HEK293 (cell line): ENCODE data around the gene PALMD.

Experiments
- CTCF ChIA-PET: fragments of 350-600 bp; formaldehyde crosslinking; extraction: SDS; loops from one replicate; lab custom pipeline; 2021; ENCODE audit warnings: antibody characterized with exemption; lab: Yijun Ruan, JAX
- POLR2A ChIA-PET: fragments of 300-600 bp; formaldehyde crosslinking; extraction: SDS; loops from one replicate; lab custom pipeline; 2020; ENCODE audit warnings: antibody characterized with exemption, inconsistent platforms; lab: Yijun Ruan, JAX
- H3K27ac ChIP-seq: fragments of 200-500 bp; sonication (Bioruptor generic); 2 replicates; pipeline ENCODE4 v1.5.1; 2014; ENCODE audit warnings: low read depth, low read length, control low read depth, inconsistent platforms; ENCODE audit errors: extremely low read depth
- H3K36me3 ChIP-seq, 2 experiments: fragments of 200-500 bp in 1 of 2; sonication (Bioruptor generic) in 1 of 2; 1 replicate in 1 of 2; 2 replicates in 1 of 2; pipeline ENCODE4 v1.5.1; 2014 to 2017; ENCODE audit warnings: inconsistent platforms in 2 of 2, low read length in 2 of 2; ENCODE audit not compliant: control insufficient read depth in 2 of 2, insufficient read depth in 1 of 2
- H3K4me1 ChIP-seq: fragments of 200-500 bp; sonication (Bioruptor generic); 2 replicates; pipeline ENCODE4 v1.5.1; 2014; ENCODE audit warnings: mild to moderate bottlenecking, low read length, inconsistent platforms; ENCODE audit not compliant: control insufficient read depth, insufficient read depth
- H3K4me3 ChIP-seq: 2 replicates; pipeline ENCODE4 v1.5.1; 2011; ENCODE audit warnings: low read depth, mild to moderate bottlenecking, control low read depth, low read length, moderate library complexity
- H3K9me3 ChIP-seq: fragments of 200-500 bp; sonication (Bioruptor generic); 2 replicates; pipeline ENCODE4 v1.5.1; 2014; ENCODE audit warnings: low read depth, low read length, inconsistent platforms; ENCODE audit not compliant: control insufficient read depth, insufficient read depth
- BCL11A ChIP-seq: fragments of 450-650 bp; formaldehyde crosslinking; IDR thresholded peaks from 2 replicates; pipeline ENCODE4 v1.5.1; 2016; ENCODE audit warnings: low read depth, missing biosample characterization, missing genetic modification characterization
- MZF1 ChIP-seq: fragments of 450-650 bp; formaldehyde crosslinking; IDR thresholded peaks from 2 replicates; pipeline ENCODE4 v1.5.1; 2017; ENCODE audit warnings: missing biosample characterization, missing genetic modification characterization, borderline replicate concordance
- PBX3 ChIP-seq: sonication (generic); formaldehyde crosslinking; IDR thresholded peaks from 2 replicates; pipeline ENCODE4 v1.8.1; 2022; ENCODE audit warnings: mild to moderate bottlenecking, moderate library complexity, missing genetic modification reagents
- PRDM6 ChIP-seq: fragments of 450-650 bp; formaldehyde crosslinking; IDR thresholded peaks from 2 replicates; pipeline ENCODE4 v1.5.1; 2017; ENCODE audit warnings: missing biosample characterization, missing genetic modification characterization
- SP3 ChIP-seq: fragments of 450-650 bp; formaldehyde crosslinking; IDR thresholded peaks from 2 replicates; pipeline ENCODE4 v1.5.1; 2016; ENCODE audit warnings: missing biosample characterization, missing genetic modification characterization
- ZNF121 ChIP-seq: fragments of 450-650 bp; formaldehyde crosslinking; IDR thresholded peaks from 2 replicates; pipeline ENCODE4 v1.5.1; 2016; ENCODE audit warnings: missing biosample characterization, missing genetic modification characterization
- ZNF19 ChIP-seq: fragments of 450-650 bp; formaldehyde crosslinking; IDR thresholded peaks from 2 replicates; pipeline ENCODE4; 2016; ENCODE audit warnings: missing biosample characterization, missing genetic modification characterization, low read depth
- ZNF248 ChIP-seq: fragments of 450-650 bp; formaldehyde crosslinking; IDR thresholded peaks from 2 replicates; pipeline ENCODE4 v1.5.1; 2017; ENCODE audit warnings: missing biosample characterization, missing genetic modification characterization
- ZNF274 ChIP-seq, 2 experiments: fragments of 200-500 bp in 1 of 2; fragments of 450-650 bp in 1 of 2; sonication (Bioruptor generic) in 1 of 2; formaldehyde crosslinking in 1 of 2; IDR thresholded peaks; 2 replicates each; pipeline versions ENCODE4 v1.5.1 to v1.6.1; 2014 to 2016; ENCODE audit warnings: borderline replicate concordance in 1 of 2, inconsistent platforms in 1 of 2, low read length in 1 of 2, missing biosample characterization in 1 of 2, missing genetic modification characterization in 1 of 2
- ZNF354C ChIP-seq: fragments of 450-650 bp; formaldehyde crosslinking; IDR thresholded peaks from 2 replicates; pipeline ENCODE4 v1.5.1; 2016; ENCODE audit warnings: missing biosample characterization, missing genetic modification characterization, low read depth, borderline replicate concordance
- ZNF394 ChIP-seq: fragments of 450-650 bp; formaldehyde crosslinking; IDR thresholded peaks from 2 replicates; pipeline ENCODE4 v1.5.1; 2016; ENCODE audit warnings: missing biosample characterization, missing genetic modification characterization, mild to moderate bottlenecking, moderate library complexity, borderline replicate concordance
- ZNF398 ChIP-seq: fragments of 450-650 bp; formaldehyde crosslinking; IDR thresholded peaks from 2 replicates; pipeline ENCODE4 v1.5.1; 2017; ENCODE audit warnings: missing biosample characterization, missing genetic modification characterization
- ZNF530 ChIP-seq: fragments of 450-650 bp; formaldehyde crosslinking; IDR thresholded peaks from 2 replicates; pipeline ENCODE4 v1.5.1; 2016; ENCODE audit warnings: low read depth, missing biosample characterization, missing genetic modification characterization
- ZNF549 ChIP-seq: fragments of 450-650 bp; IDR thresholded peaks from 2 replicates; pipeline ENCODE4 v1.5.1; 2018; ENCODE audit warnings: missing biosample characterization, missing genetic modification characterization, mild to moderate bottlenecking, inconsistent platforms, moderate library complexity
- ZNF639 ChIP-seq: fragments of 450-650 bp; formaldehyde crosslinking; IDR thresholded peaks from 2 replicates; pipeline ENCODE4 v1.5.1; 2016; ENCODE audit warnings: missing biosample characterization, missing genetic modification characterization
- ZNF792 ChIP-seq: fragments of 450-650 bp; formaldehyde crosslinking; IDR thresholded peaks from 2 replicates; pipeline ENCODE4 v1.5.1; 2016; ENCODE audit warnings: missing biosample characterization, missing genetic modification characterization
- ZSCAN30 ChIP-seq: fragments of 450-650 bp; IDR thresholded peaks from 2 replicates; pipeline ENCODE4 v1.5.1; 2018; ENCODE audit warnings: missing biosample characterization, mild to moderate bottlenecking, missing genetic modification characterization, moderate library complexity

Gene PALMD

GRCh38 chr1:99661780-99662179 lies 15.9 kb downstream of the PALMD start:
- Histone ChIP-seq H3K4me3 (no peak overlapping the region), H3K36me3 (no peaks in the 10 kb centered on the region), H3K27ac (no peak overlapping the region), H3K9me3 (no peaks in the 10 kb centered on the region), H3K4me1 (no peaks in the 10 kb centered on the region; the same call in 1 of the 2 replicates)
- CTCF ChIA-PET = interaction anchor here (1.1 kb wide), 1 partner anchor 14 kb away, joined by 3 read pairs; no protein-coding TSS in a partner anchor
- TF ChIP-seq ZNF354C (tag by site-specific recombination) (no peak), ZNF792 (tag by site-specific recombination) (no peak), ZNF398 (tag by site-specific recombination) (no peak), PBX3 (CRISPR knock-in tag) (no peak), ZNF530 (tag by site-specific recombination) (no peak), ZNF248 (tag by site-specific recombination) (no peak), MZF1 (tag by site-specific recombination) (no peak), PRDM6 (tag by site-specific recombination) (no peak), BCL11A (tag by site-specific recombination) (no peak), ZNF274 (IDR thresholded peaks at IDR 0.05; ENCODE audit: low read length) (no peak), ZNF274 (tag by site-specific recombination; IDR thresholded peaks at IDR 0.05; ENCODE audit: borderline replicate concordance) (no peak), ZSCAN30 (tag by site-specific recombination) (no peak), ZNF549 (tag by site-specific recombination) (no peak), SP3 (tag by site-specific recombination) (no peak), ZNF121 (tag by site-specific recombination) (no peak), ZNF394 (tag by site-specific recombination) (no peak), ZNF19 (tag by site-specific recombination) (no peak)
- POLR2A ChIA-PET = no interaction called here

- H3K4me1 ChIP-seq = no peaks in the 10 kb centered on the region; the same call in 1 of the 2 replicates
- no peaks in the 10 kb centered on the region for H3K9me3 ChIP-seq
- H3K27ac ChIP-seq = no peak overlapping the region
- H3K4me3 ChIP-seq = no peak overlapping the region
- CTCF ChIA-PET = interaction anchor here (0.7 kb wide), 1 partner anchor 28 kb away, joined by 3 read pairs; no protein-coding TSS in a partner anchor
- H3K36me3 ChIP-seq = no peaks in the 10 kb centered on the region
- TF ChIP-seq ZNF639 (tag by site-specific recombination) (no peak), PRDM6 (tag by site-specific recombination) (peak; percentile 41; the same call in 1 of the 2 replicates)
- POLR2A ChIA-PET = no interaction called here
Observed at GRCh38 chr1:99662539-99663080, 16.7 kb downstream of the PALMD start.
